ENCODE results near the gene HSD17B4. TPM values are rescaled to one million over a fixed set of nuclear protein-coding genes. Genes with fewer than 3 reads are reported as not detected.
"Not testable (repeated sequence)": the region's sequence is repeated elsewhere in the genome, so short reads cannot be mapped to it uniquely, and the experiment has no call there.

The HSD17B4 gene
- total and polyA plus RNA-seq, 9 of the 15 experiments (the other 6 are each of a cell fraction or from before 2014, with no cell fraction given): 50.6 to 187 (median 94.6) TPM

- Histone ChIP-seq H3K4me1 (replicated peaks in 1 of 2; ENCODE audit: control insufficient read depth in 2 of 2, insufficient read depth in 2 of 2, low read length in 2 of 2) (peaks cover 0 to 15% of the 10 kb centered on the region in 2 experiments; a peak in 4 of 5 replicates), H2AFZ (ENCODE audit: low read depth, low read length) (0 out of 2 replicates have a peak overlapping the region, but pooled peaks have one; percentile 92)
- H4K20me1 ChIP-seq (replicated peaks; ENCODE audit: control insufficient read depth, insufficient read depth, low read length); DNase-seq (ENCODE audit: extremely low read depth in 1 of 4, low spot score in 3 of 4); H3K27me3 ChIP-seq (ENCODE audit: control insufficient read depth in 2 of 2, insufficient read depth in 2 of 2, low read length in 2 of 2); H3K27ac ChIP-seq (ENCODE audit: extremely low read depth, low read depth, low read length); FAIRE-seq; BruUV-seq (replicated peaks); H3K9me1 ChIP-seq (ENCODE audit: control insufficient read depth, insufficient read depth, low read length); CTCF ChIA-PET (ENCODE audit: low intra/inter-chr PET ratio); H3K4me3 ChIP-seq; H3K9ac ChIP-seq (ENCODE audit: insufficient read depth in 1 of 2, low read depth in 2 of 2, low read length in 2 of 2); H3K79me2 ChIP-seq (ENCODE audit: control insufficient read depth, insufficient read depth, low read length); H3K4me2 ChIP-seq (ENCODE audit: insufficient read depth, low read length); H3K36me3 ChIP-seq (ENCODE audit: control insufficient read depth, insufficient read depth, low read length); ATAC-seq; H3K9me3 ChIP-seq (replicated peaks; ENCODE audit: control insufficient read depth, insufficient read depth, low read depth, low read length); in situ Hi-C loops (cut with MboI): not testable (repeated sequence)
- 39% methylated on average over 3 of the region's 3 CpGs for WGBS (ENCODE audit: insufficient coverage, low coverage, missing lambda C conversion rate)
- POLR2A ChIA-PET: interaction anchor here (0.7 kb wide), 1 partner anchor 110 kb away, joined by 3 read pairs; no protein-coding TSS in a partner anchor
- intact Hi-C loops (cut with micrococcal nuclease): loop anchor here (10.0 kb wide), 1 partner anchor 307 kb away; no protein-coding TSS in a partner anchor
- TF ChIP-seq HDAC1 (IDR thresholded peaks at IDR 0.05) (peak in 1 of 2 experiments; percentile 14; a peak in 1 of 4 replicates), ZNF512 (tag; IDR thresholded peaks at IDR 0.05) (peak; percentile 95), NCOR1 (IDR thresholded peaks at IDR 0.05) (0 out of 2 replicates have a peak, but pooled peaks have one; percentile 19), LARP7 (IDR thresholded peaks at IDR 0.05) (0 out of 2 replicates have a peak, but pooled peaks have one; percentile 61), MLLT1 (IDR thresholded peaks at IDR 0.05) (0 out of 4 replicates have a peak, but pooled peaks of 1 of the 2 experiments have one; percentile 22), PHB2 (IDR thresholded peaks at IDR 0.05; ENCODE audit: low read depth) (0 out of 2 replicates have a peak, but pooled peaks have one; percentile 36), NONO (IDR thresholded peaks at IDR 0.05; ENCODE audit: low read depth in 2 of 2, low read length in 1 of 2) (peak in 1 of 2 experiments; percentile 59; a peak in 1 of 4 replicates)
These were observed 14.3 kb upstream of the HSD17B4 start for GRCh38 chr5:119437785-119438586.
